Naive thymus-derived CD4-positive, alpha-beta T cell (primary cell): Measurements from ENCODE around the gene FAM72B. TPM values are rescaled to one million over a fixed set of nuclear protein-coding genes. Genes with fewer than 3 reads are reported as not detected.
"Not testable (repeated sequence)": the region's sequence is repeated elsewhere in the genome, so short reads cannot be mapped to it uniquely, and the experiment has no call there.

Source experiments
- ATAC-seq: fragments of 150-1000 bp; cut with Tn5 transposase; 2 replicates; pipeline ENCODE4 v1.10.0; 2021; ENCODE audit warnings: mild to moderate bottlenecking, moderate library complexity
- CTCF ChIA-PET: fragments of 350-600 bp; sonication (Branson Sonifier 250); formaldehyde crosslinking; loops from one replicate; lab custom pipeline; 2021; ENCODE audit warnings: antibody characterized with exemption; lab: Charles Lee
- POLR2A ChIA-PET: fragments of 350-600 bp; sonication (Branson Sonifier 250); formaldehyde crosslinking; loops from one replicate; lab custom pipeline; 2021; ENCODE audit warnings: antibody characterized with exemption, inconsistent platforms; lab: Charles Lee
- DNase-seq, 9 donors: peaks; one replicate each; pipeline versions ENCODE4 v3.0.0 to v3.0.0-alpha.2; 2020 to 2022; ENCODE audit warnings: mixed read lengths in 1 of 9
- H3K27ac ChIP-seq: one replicate; pipeline ENCODE4 v1.7.0; 2013; ENCODE audit warnings: mild to moderate bottlenecking, low read depth, low read length, moderate library complexity
- H3K27me3 ChIP-seq, 2 donors: one replicate each; pipeline ENCODE4 v1.7.0; 2013; ENCODE audit warnings: low read length in 2 of 2, mild to moderate bottlenecking in 2 of 2, moderate library complexity in 2 of 2; ENCODE audit not compliant: control insufficient read depth in 2 of 2, insufficient read depth in 2 of 2
- H3K36me3 ChIP-seq, 3 experiments: 1 replicate in 2 of 3; 2 replicates in 1 of 3; pipeline ENCODE4 v1.7.0; 2013; ENCODE audit warnings: low read length in 3 of 3, mild to moderate bottlenecking in 3 of 3, moderate library complexity in 1 of 3; ENCODE audit not compliant: insufficient read depth in 3 of 3, control insufficient read depth in 2 of 3
- H3K4me1 ChIP-seq, 2 donors: one replicate each; pipeline ENCODE4 v1.7.0; 2013; ENCODE audit warnings: low read length in 2 of 2, mild to moderate bottlenecking in 2 of 2, moderate library complexity in 1 of 2; ENCODE audit not compliant: control insufficient read depth in 2 of 2, insufficient read depth in 2 of 2
- H3K4me3 ChIP-seq: 2 replicates; pipeline ENCODE4 v1.7.0; 2013; ENCODE audit warnings: mild to moderate bottlenecking, low read length
- H3K9me3 ChIP-seq, 3 experiments: 1 replicate in 2 of 3; 2 replicates in 1 of 3; pipeline ENCODE4 v1.7.0; 2013; ENCODE audit warnings: low read length in 3 of 3; ENCODE audit not compliant: control insufficient read depth in 2 of 3
- H3K27ac Mint-ChIP-seq, 9 donors: one replicate each; pipeline ENCODE4 v1.8.0; 2020 to 2022; ENCODE audit warnings: mixed read lengths in 9 of 9, mild to moderate bottlenecking in 8 of 9, moderate library complexity in 5 of 9, inconsistent platforms in 2 of 9
- H3K27me3 Mint-ChIP-seq, 5 donors: one replicate each; pipeline ENCODE4 v1.8.0; 2021 to 2022; ENCODE audit warnings: mixed read lengths in 5 of 5, mild to moderate bottlenecking in 1 of 5
- H3K36me3 Mint-ChIP-seq, 5 donors: one replicate each; pipeline ENCODE4 v1.8.0; 2020 to 2022; ENCODE audit warnings: mixed read lengths in 5 of 5, mild to moderate bottlenecking in 3 of 5, inconsistent platforms in 1 of 5
- H3K4me1 Mint-ChIP-seq, 7 donors: one replicate each; pipeline ENCODE4 v1.8.0; 2020 to 2022; ENCODE audit warnings: mixed read lengths in 7 of 7, mild to moderate bottlenecking in 3 of 7, inconsistent platforms in 1 of 7
- H3K4me3 Mint-ChIP-seq, 10 donors: one replicate each; pipeline ENCODE4 v1.8.0; 2020 to 2022; ENCODE audit warnings: mild to moderate bottlenecking in 10 of 10, mixed read lengths in 10 of 10, moderate library complexity in 6 of 10, inconsistent platforms in 2 of 10
- H3K9me3 Mint-ChIP-seq, 11 donors: one replicate each; pipeline ENCODE4 v1.8.0; 2020 to 2022; ENCODE audit warnings: mixed read lengths in 11 of 11, mild to moderate bottlenecking in 4 of 11, inconsistent platforms in 1 of 11, moderate library complexity in 1 of 11
- intact Hi-C, 2 donors: fragments of 100-400 bp; cut with micrococcal nuclease; formaldehyde crosslinking; loops; one replicate each; pipeline ENCODE4 v1.15.1; 2023
- polyA plus RNA-seq, 2 donors: library from polyadenylated mRNA; unstranded; fragments of 300-500 nt; fragmentation: Illumina TruSeq; gene quantifications; one replicate each; pipeline ENCODE4 v1.2.3, GENCODE V29; 2021
- total RNA-seq, 6 experiments: library from RNA in 5 of 6; stranded (reverse) in 5 of 6; gene quantifications; 1 replicate in 5 of 6; 2 replicates in 1 of 6; pipeline ENCODE4 v1.2.3 and lab custom pipeline; 2021 to 2026

FAM72B gene
- 10 to 100 TPM in 1 of 5 experiments, 1 to 10 TPM in 1, under 1 TPM in 2, not detected in 1; 0.51 to 14.2 (median 1.2) TPM for total RNA-seq
- under 1 TPM; 0.27 to 0.35 TPM for polyA plus RNA-seq
- not detected for total RNA-seq (lab: John Stamatoyannopoulos, UW)

DNA sequence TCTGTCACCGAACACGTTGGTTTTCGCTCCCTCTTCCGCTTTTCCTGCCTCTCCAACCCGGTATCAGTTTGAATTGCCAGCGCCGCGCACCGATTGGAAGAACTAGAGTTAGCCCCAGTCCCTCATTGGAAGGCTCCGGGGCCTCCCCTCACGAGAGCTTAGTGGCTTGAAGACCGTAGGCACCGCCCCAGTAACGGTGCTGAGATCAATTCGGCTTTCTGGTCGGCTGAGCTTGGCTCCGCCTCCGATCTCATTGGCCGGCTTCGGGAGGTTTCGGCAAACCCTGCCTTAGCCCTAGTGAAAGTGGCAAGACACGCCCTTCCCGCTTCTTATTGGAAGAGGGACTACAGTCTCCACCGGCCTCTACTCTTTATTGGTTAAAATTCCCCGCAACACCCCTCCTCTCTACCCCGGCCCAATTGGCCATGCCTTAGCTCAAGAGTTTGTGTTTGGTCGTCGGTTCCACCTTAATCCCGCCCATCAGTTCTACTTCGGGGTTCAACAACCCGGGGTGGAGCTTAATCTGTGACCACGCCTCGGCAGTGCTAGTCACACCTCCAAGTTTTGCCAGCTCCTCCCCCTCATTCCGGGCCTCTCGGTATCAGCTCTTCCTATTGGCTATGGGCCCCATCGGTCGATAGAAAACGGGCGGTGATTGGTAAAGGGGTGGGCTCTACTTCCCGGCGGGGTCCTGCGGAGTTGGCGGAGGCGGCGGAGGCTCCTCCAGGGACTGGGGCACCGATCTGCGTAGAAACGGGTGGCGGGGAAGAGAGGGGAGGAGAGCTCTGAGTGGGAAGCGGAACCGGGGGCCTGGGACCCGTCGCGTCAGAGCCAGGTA lies at the start of gene FAM72B, which contains the start of gene SRGAP2C:
TSS of gene FAM72B (minus strand) at position 51 of the 838 bp plus-strand sequence. CDS start 851 bp downstream, outside the sequence.
TSS of gene SRGAP2C (plus strand) at position 686 of the 838 bp plus-strand sequence. CDS start 2,472 bp downstream, outside the sequence.
- H3K27ac Mint-ChIP-seq: peak within 1 kb of the TSS; percentile 55 to 94 (median 86)
- H3K27me3 ChIP-seq, H3K36me3 Mint-ChIP-seq, H3K27me3 Mint-ChIP-seq, CTCF ChIA-PET, H3K4me1 ChIP-seq, H3K4me1 Mint-ChIP-seq, H3K9me3 Mint-ChIP-seq, H3K9me3 ChIP-seq, H3K36me3 ChIP-seq, POLR2A ChIA-PET: not testable (repeated sequence)
- Histone ChIP-seq H3K4me3 (peak within 1 kb of the TSS; percentile 27), H3K27ac (peak within 1 kb of the TSS; percentile 21)
- DNase-seq (peak; percentile 67 to 99 (median 97)), ATAC-seq (peak; percentile 88)
- intact Hi-C loops: loop anchor here in 1 of 2 donors (10.0 kb wide), 1 partner anchor 330 kb away; no protein-coding TSS in a partner anchor
- peak within 1 kb of the TSS; percentile 84 to 97 (median 92) for H3K4me3 Mint-ChIP-seq

DNA sequence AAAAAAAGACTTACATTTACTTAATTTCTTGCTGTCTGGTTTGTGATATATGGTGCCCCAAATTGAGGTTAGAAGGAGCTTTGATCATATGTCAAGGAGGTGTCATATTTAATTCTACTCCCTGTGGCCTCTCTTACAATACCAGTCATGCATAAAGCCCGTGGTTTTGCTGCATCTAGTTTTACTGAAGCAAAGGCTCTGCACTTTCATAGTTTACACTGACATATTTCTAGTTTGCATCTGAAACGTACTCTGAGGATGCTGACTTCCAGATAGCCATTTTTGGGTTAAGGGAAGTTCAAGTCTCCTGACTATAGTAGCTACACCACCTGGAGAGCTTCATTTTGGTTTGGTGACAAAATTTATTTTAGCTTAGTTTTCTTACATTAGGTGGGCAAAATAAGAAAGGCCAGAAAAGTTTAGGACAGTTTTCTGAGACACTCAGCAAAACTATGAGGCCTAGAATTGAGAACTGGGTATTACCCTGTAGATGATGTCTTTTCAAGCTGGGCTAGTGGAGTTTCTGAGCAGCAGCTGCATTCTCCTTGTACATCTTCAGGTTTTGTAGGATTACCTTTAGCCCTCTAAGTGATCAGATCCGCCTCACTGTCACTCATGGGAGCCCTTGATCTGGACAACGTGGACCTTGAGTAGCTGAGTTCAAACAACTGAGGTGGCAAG lies 48.4 kb upstream of the FAM72B start:
- DNase-seq, H3K27ac Mint-ChIP-seq, CTCF ChIA-PET, intact Hi-C loops, H3K27me3 ChIP-seq, H3K36me3 ChIP-seq, H3K4me1 Mint-ChIP-seq, H3K9me3 ChIP-seq, POLR2A ChIA-PET, H3K4me1 ChIP-seq, H3K4me3 ChIP-seq, ATAC-seq, H3K9me3 Mint-ChIP-seq, H3K27ac ChIP-seq, H3K36me3 Mint-ChIP-seq, H3K4me3 Mint-ChIP-seq, H3K27me3 Mint-ChIP-seq: not testable (repeated sequence)

DNA sequence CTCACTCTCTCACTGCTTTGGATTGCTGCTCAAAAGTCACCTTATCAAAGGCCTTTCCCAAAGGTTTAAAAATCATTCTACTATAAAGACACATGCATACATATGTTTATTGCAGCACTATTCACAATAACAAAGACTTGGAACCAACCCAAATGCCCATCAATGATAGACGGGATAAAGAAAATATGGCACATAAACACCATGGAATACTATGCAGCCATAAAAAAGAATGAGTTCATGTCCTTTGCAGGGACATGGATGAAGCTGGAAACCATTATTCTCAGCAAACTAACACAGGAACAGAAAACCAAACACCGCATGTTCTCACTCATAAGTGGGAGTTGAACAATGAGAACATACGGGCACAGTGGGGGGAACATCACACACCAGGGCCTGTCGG lies 46.5 kb upstream of the FAM72B start:
- H3K9me3 Mint-ChIP-seq, H3K4me3 ChIP-seq, H3K9me3 ChIP-seq, DNase-seq, H3K36me3 ChIP-seq, intact Hi-C loops, H3K27ac ChIP-seq, ATAC-seq, CTCF ChIA-PET, H3K27ac Mint-ChIP-seq, H3K4me1 ChIP-seq, H3K27me3 ChIP-seq, POLR2A ChIA-PET, H3K36me3 Mint-ChIP-seq, H3K4me1 Mint-ChIP-seq, H3K27me3 Mint-ChIP-seq, H3K4me3 Mint-ChIP-seq: not testable (repeated sequence)

DNA sequence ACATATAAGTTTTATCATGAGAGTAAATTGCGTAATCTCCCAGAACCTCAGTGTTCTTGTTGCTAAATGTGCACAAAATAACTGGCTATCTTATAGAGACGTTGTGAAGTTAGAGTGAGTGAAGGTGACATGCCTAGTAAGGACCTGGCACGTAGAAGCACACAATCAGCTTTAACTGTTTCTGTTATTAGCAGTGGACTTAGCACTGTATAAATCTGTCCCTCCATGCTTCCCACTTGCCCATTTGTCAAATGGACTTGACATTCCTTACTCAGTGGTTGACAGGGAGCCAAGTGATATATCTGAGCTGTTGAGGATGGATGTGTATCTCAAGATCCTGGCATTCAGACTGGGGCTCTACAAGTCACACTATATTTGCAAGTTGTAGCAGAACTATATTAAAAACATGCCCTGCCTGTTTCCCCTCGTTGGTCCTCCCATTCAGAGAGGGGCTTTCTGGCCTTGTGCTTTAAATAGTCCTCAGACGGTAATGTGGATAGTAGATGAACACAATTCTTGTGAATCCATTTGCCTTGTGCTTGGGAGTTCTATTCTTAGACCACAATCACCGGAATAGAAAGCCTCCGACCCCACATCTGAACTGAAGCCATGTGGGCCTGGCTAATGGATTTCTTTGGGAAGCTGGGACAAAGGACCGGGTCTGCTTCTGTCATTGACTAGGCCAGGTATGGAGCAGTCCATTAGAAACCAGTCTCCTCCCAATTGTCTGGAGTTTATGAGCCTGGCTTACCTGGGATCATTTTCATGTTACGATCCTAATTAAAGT lies 43.6 kb upstream of the FAM72B start:
- POLR2A ChIA-PET, H3K27ac Mint-ChIP-seq, H3K4me1 Mint-ChIP-seq: not testable (repeated sequence)

DNA sequence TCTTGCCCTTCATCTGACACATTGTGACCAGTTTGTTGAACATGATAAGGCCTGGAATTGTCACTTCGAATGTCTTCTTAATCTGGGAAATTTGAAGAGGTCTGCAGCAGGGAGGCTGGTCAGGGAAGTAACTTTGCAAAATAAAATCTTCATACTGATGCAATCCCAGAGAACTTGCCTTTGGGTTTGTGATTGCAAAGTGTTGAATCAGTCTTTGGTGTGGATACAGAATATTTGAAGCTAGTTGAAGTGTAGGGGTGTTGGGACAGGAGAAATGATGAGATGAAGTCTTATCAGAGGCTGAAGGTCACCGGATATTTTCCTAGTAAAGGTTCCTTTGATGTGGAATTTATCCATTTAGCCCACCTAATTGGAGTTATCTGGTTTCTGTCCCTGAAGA lies 42.8 kb upstream of the FAM72B start:
- POLR2A ChIA-PET, H3K9me3 ChIP-seq, H3K27ac ChIP-seq, CTCF ChIA-PET, H3K4me1 ChIP-seq, H3K4me1 Mint-ChIP-seq, DNase-seq, H3K36me3 Mint-ChIP-seq, H3K9me3 Mint-ChIP-seq, H3K4me3 Mint-ChIP-seq, H3K27me3 Mint-ChIP-seq, H3K36me3 ChIP-seq, ATAC-seq, intact Hi-C loops, H3K27me3 ChIP-seq, H3K4me3 ChIP-seq, H3K27ac Mint-ChIP-seq: not testable (repeated sequence)

More for the DNA sequence above, 43.6 kb upstream of the FAM72B start:
- H3K36me3 ChIP-seq, intact Hi-C loops, H3K36me3 Mint-ChIP-seq, H3K4me1 ChIP-seq, H3K27me3 ChIP-seq, DNase-seq, H3K9me3 ChIP-seq, H3K4me3 ChIP-seq, CTCF ChIA-PET, ATAC-seq, H3K27me3 Mint-ChIP-seq, H3K9me3 Mint-ChIP-seq, H3K27ac ChIP-seq, H3K4me3 Mint-ChIP-seq: not testable (repeated sequence)

DNA sequence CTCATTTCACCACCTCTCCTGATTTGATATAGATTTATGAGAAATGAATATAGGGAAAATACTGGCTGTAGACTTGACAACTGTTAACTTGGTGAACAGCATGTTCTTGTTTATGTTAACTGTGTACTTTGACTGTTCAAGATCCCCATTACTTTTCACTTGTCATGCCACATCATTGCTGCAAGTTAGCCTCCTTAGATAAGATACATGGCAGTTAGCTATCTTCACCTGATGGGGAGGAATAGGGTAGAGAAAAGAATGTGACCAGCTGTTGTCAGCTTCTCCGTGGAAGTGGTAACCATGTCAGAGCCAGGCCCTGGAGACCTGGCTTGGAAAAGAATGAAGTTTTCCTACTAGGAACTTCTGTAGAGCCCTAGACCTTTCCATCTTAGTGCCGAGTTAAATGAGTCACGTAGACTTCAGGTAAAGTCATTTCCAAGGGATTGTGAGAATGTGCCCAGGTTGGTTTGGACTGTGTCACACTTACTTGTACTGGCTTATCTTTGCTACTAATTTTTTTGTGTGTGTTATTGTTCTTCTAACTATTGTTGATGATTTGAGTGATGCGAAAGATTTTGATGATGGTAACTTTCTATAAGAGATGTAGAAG lies 42.3 kb upstream of the FAM72B start:
- DNase-seq, H3K4me3 ChIP-seq, H3K36me3 Mint-ChIP-seq, H3K27ac Mint-ChIP-seq, POLR2A ChIA-PET, H3K27me3 ChIP-seq, intact Hi-C loops, H3K36me3 ChIP-seq, H3K27ac ChIP-seq, H3K4me3 Mint-ChIP-seq, H3K4me1 Mint-ChIP-seq, H3K27me3 Mint-ChIP-seq, H3K4me1 ChIP-seq, CTCF ChIA-PET, H3K9me3 Mint-ChIP-seq, ATAC-seq, H3K9me3 ChIP-seq: not testable (repeated sequence)
